Measurements from ENCODE around the gene COQ9.
A peak's percentile ranks its signal among the peaks of the same experiment; 100 is the strongest.

COQ9 gene

GRCh38 chr16:57413733-57414132 is 33.5 kb upstream of the COQ9 start:
- peak overlapping the region; percentile 24 for H3K4me3 ChIP-seq (ENCODE audit: low read depth, low read length)
- TF ChIP-seq, protein P1, sequence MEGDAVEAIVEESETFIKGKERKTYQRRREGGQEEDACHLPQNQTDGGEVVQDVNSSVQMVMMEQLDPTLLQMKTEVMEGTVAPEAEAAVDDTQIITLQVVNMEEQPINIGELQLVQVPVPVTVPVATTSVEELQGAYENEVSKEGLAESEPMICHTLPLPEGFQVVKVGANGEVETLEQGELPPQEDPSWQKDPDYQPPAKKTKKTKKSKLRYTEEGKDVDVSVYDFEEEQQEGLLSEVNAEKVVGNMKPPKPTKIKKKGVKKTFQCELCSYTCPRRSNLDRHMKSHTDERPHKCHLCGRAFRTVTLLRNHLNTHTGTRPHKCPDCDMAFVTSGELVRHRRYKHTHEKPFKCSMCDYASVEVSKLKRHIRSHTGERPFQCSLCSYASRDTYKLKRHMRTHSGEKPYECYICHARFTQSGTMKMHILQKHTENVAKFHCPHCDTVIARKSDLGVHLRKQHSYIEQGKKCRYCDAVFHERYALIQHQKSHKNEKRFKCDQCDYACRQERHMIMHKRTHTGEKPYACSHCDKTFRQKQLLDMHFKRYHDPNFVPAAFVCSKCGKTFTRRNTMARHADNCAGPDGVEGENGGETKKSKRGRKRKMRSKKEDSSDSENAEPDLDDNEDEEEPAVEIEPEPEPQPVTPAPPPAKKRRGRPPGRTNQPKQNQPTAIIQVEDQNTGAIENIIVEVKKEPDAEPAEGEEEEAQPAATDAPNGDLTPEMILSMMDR (IDR thresholded peaks at IDR 0.05; ENCODE audit: borderline replicate concordance, insufficient read depth, low read depth, low read length) = no peak

- H3K4me3 ChIP-seq (ENCODE audit: low read depth, low read length) = no peak overlapping the region
- TF ChIP-seq, protein P1 (IDR thresholded peaks at IDR 0.05; ENCODE audit: borderline replicate concordance, insufficient read depth, low read depth, low read length) = no peak
Measured at GRCh38 chr16:57416084-57416483, 31.2 kb upstream of the COQ9 start.

DNA sequence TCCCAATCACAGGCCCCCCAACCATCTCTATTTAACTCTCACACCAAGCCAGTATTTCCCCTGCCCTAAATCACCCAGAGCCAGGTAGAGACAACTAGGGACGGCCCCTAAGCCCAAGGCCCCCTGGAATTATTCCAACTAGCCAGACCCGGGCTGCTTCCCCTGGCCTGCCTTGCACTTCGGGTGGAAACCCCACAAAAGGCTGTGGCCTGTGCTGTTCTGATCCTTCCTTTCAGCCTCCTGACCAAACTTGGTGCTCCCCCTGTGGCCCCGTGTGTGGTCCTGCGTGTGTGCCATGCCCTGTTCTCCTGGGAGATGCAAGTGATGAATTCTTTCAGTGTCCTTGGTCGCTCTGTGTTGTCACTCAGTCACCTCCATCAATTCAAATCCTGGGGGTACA is 27.8 kb upstream of the COQ9 start:
- TF ChIP-seq, protein P1 (IDR thresholded peaks at IDR 0.05; ENCODE audit: borderline replicate concordance, insufficient read depth, low read depth, low read length) = no peak
- no peak overlapping the region for H3K4me3 ChIP-seq (ENCODE audit: low read depth, low read length)

- no peak overlapping the region for H3K4me3 ChIP-seq (ENCODE audit: low read depth, low read length)
- TF ChIP-seq, protein P1 (IDR thresholded peaks at IDR 0.05; ENCODE audit: borderline replicate concordance, insufficient read depth, low read depth, low read length) = peak; percentile 63; the same call in 1 of the 2 replicates
Measured at GRCh38 chr16:57422026-57422944, 25.0 kb upstream of the COQ9 start.

DNA sequence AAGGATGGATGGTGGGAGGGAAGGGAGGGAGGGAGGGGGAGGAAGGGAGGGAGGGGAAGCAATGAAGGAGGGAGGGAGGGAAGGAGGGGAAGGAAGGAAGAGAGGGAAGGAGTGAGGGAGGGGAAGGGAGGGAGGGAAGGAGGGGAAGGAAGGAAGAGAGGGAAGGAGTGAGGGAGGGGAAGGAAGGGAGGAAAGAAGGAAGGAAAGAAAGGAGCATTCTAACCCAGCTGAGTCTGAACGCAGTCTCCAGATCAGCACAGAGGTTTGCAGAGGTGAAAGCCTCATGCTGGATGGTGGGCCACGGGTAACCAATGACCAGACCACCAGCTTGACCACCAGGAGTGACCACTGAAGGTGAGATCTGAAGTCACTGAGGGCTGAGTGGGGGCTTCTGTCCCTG is 24.1 kb upstream of the COQ9 start:
- TF ChIP-seq, protein P1 (IDR thresholded peaks at IDR 0.05; ENCODE audit: borderline replicate concordance, insufficient read depth, low read depth, low read length) = no peak
- no peak overlapping the region for H3K4me3 ChIP-seq (ENCODE audit: low read depth, low read length)

- TF ChIP-seq, protein P1 (IDR thresholded peaks at IDR 0.05; ENCODE audit: borderline replicate concordance, insufficient read depth, low read depth, low read length) = no peak
- no peak overlapping the region for H3K4me3 ChIP-seq (ENCODE audit: low read depth, low read length)
Measured at GRCh38 chr16:57424583-57424982, 22.7 kb upstream of the COQ9 start.

GRCh38 chr16:57426356-57426755 is 20.9 kb upstream of the COQ9 start:
- no peak overlapping the region for H3K4me3 ChIP-seq (ENCODE audit: low read depth, low read length)
- TF ChIP-seq, protein P1 (IDR thresholded peaks at IDR 0.05; ENCODE audit: borderline replicate concordance, insufficient read depth, low read depth, low read length) = no peak

Measured in GM12875 (cell line).